Measurements from ENCODE around the gene KLF17. TPM values are rescaled to one million over a fixed set of nuclear protein-coding genes. Genes with fewer than 3 reads are reported as not detected.

The KLF17 gene
- total and polyA plus RNA-seq, 2 donors (not counting 1 experiment from before 2014, with no cell fraction given), result not detected

GRCh38 chr1:44170281-44170823 lies 51.7 kb downstream of the KLF17 start:
- Histone ChIP-seq H3K79me2 (ENCODE audit: control insufficient read depth, insufficient read depth, low read length) (no peaks in the 10 kb centered on the region), H4K20me1 (ENCODE audit: control insufficient read depth, insufficient read depth, low read length, poor library complexity, severe bottlenecking) (no peaks in the 10 kb centered on the region), H3K9ac (ENCODE audit: low read length) (no peak overlapping the region), H3K4me2 (replicated peaks; ENCODE audit: low read depth, low read length, poor library complexity, severe bottlenecking) (no peak overlapping the region), H3K36me3 (replicated peaks in 1 of 2; ENCODE audit: control extremely low read depth in 1 of 2, control insufficient read depth in 1 of 2, extremely low read depth in 1 of 2, insufficient read depth in 2 of 2, low read length in 1 of 2) (no peaks in the 10 kb centered on the region), H3K4me1 (ENCODE audit: control insufficient read depth in 2 of 2, insufficient read depth in 2 of 2, low read length in 2 of 2) (no peaks in the 10 kb centered on the region), H3K9me3 (ENCODE audit: control extremely low read depth in 1 of 3, control insufficient read depth in 2 of 3, insufficient read depth in 1 of 3, low read length in 2 of 3) (peaks cover 5 to 33% (median 19%) of the 10 kb centered on the region in 3 donors), H3K27me3 (replicated peaks in 1 of 4; ENCODE audit: control extremely low read depth in 1 of 4, control insufficient read depth in 3 of 4, insufficient read depth in 4 of 4, low read length in 3 of 4) (peaks cover 0 to 9% (median 0%) of the 10 kb centered on the region in 4 experiments), H3K4me3 (ENCODE audit: control extremely low read depth in 1 of 5, extremely low read depth in 1 of 5, insufficient read depth in 1 of 5, low read depth in 2 of 5, low read length in 4 of 5) (no peak overlapping the region), H3K27ac (ENCODE audit: low read length in 2 of 2) (no peak overlapping the region), H2AFZ (ENCODE audit: insufficient read depth, low read depth, low read length, poor library complexity, severe bottlenecking) (no peak overlapping the region)
- H3K9me3 Mint-ChIP-seq (ENCODE audit: insufficient read depth), result peaks cover 3% of the 10 kb centered on the region
- H3K4me1 Mint-ChIP-seq, result no peaks in the 10 kb centered on the region
- POLR2A ChIA-PET, result no interaction called here
- ATAC-seq (ENCODE audit: low read depth) (no peak), DNase-seq (no peak)
- WGBS (ENCODE audit: insufficient coverage), result 82% methylated on average over 2 of the region's 3 CpGs
- no peak overlapping the region for H3K4me3 Mint-ChIP-seq
- no peak overlapping the region for H3K27ac Mint-ChIP-seq
- H3K27me3 Mint-ChIP-seq, result peaks cover 27% of the 10 kb centered on the region
- no peak for TF ChIP-seq EZH2 (IDR thresholded peaks at IDR 0.05; ENCODE audit: borderline replicate concordance, insufficient read depth, low read depth, low read length, poor library complexity, severe bottlenecking)
- TF ChIP-seq, protein P1, sequence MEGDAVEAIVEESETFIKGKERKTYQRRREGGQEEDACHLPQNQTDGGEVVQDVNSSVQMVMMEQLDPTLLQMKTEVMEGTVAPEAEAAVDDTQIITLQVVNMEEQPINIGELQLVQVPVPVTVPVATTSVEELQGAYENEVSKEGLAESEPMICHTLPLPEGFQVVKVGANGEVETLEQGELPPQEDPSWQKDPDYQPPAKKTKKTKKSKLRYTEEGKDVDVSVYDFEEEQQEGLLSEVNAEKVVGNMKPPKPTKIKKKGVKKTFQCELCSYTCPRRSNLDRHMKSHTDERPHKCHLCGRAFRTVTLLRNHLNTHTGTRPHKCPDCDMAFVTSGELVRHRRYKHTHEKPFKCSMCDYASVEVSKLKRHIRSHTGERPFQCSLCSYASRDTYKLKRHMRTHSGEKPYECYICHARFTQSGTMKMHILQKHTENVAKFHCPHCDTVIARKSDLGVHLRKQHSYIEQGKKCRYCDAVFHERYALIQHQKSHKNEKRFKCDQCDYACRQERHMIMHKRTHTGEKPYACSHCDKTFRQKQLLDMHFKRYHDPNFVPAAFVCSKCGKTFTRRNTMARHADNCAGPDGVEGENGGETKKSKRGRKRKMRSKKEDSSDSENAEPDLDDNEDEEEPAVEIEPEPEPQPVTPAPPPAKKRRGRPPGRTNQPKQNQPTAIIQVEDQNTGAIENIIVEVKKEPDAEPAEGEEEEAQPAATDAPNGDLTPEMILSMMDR (IDR thresholded peaks at IDR 0.05), result no peak
- CTCF ChIA-PET, result no interaction called here
- intact Hi-C loops (cut with micrococcal nuclease), result no loop called here

- ChIA-PET POLR2A (no interaction called here), CTCF (no interaction called here)
- Histone ChIP-seq H3K4me1 (ENCODE audit: control insufficient read depth in 2 of 2, insufficient read depth in 2 of 2, low read length in 2 of 2) (no peaks in the 10 kb centered on the region), H4K20me1 (ENCODE audit: control insufficient read depth, insufficient read depth, low read length, poor library complexity, severe bottlenecking) (no peaks in the 10 kb centered on the region), H2AFZ (ENCODE audit: insufficient read depth, low read depth, low read length, poor library complexity, severe bottlenecking) (no peak overlapping the region), H3K9me3 (ENCODE audit: control extremely low read depth in 1 of 3, control insufficient read depth in 2 of 3, insufficient read depth in 1 of 3, low read length in 2 of 3) (peaks cover 0 to 21% (median 12%) of the 10 kb centered on the region in 3 donors), H3K9ac (ENCODE audit: low read length) (no peak overlapping the region), H3K36me3 (replicated peaks in 1 of 2; ENCODE audit: control extremely low read depth in 1 of 2, control insufficient read depth in 1 of 2, extremely low read depth in 1 of 2, insufficient read depth in 2 of 2, low read length in 1 of 2) (no peaks in the 10 kb centered on the region), H3K4me2 (replicated peaks; ENCODE audit: low read depth, low read length, poor library complexity, severe bottlenecking) (no peak overlapping the region), H3K27me3 (replicated peaks in 1 of 4; ENCODE audit: control extremely low read depth in 1 of 4, control insufficient read depth in 3 of 4, insufficient read depth in 4 of 4, low read length in 3 of 4) (no peaks in the 10 kb centered on the region), H3K4me3 (ENCODE audit: control extremely low read depth in 1 of 5, extremely low read depth in 1 of 5, insufficient read depth in 1 of 5, low read depth in 2 of 5, low read length in 4 of 5) (no peak overlapping the region), H3K27ac (ENCODE audit: low read length in 2 of 2) (no peak overlapping the region), H3K79me2 (ENCODE audit: control insufficient read depth, insufficient read depth, low read length) (no peaks in the 10 kb centered on the region)
- Mint-ChIP-seq H3K27ac (no peak overlapping the region), H3K27me3 (peaks cover 17% of the 10 kb centered on the region), H3K4me3 (no peak overlapping the region), H3K4me1 (no peaks in the 10 kb centered on the region), H3K9me3 (ENCODE audit: insufficient read depth) (no peaks in the 10 kb centered on the region)
- ATAC-seq (ENCODE audit: low read depth) (no peak), DNase-seq (no peak)
- WGBS (ENCODE audit: insufficient coverage), result 67% methylated on average over 1 of the region's 1 CpG
- intact Hi-C loops (cut with micrococcal nuclease), result no loop called here
- TF ChIP-seq EZH2 (IDR thresholded peaks at IDR 0.05; ENCODE audit: borderline replicate concordance, insufficient read depth, low read depth, low read length, poor library complexity, severe bottlenecking), result no peak
- TF ChIP-seq, protein P1 (IDR thresholded peaks at IDR 0.05), result no peak
These were observed 56.0 kb downstream of the KLF17 start for GRCh38 chr1:44174630-44175029.

Small RNA genes within 50 kb of the gene (small RNA-seq; reads per million reads assigned to genes)
- gene AL035417.1 (ENCODE audit: insufficient read length, low read depth, low replicate concordance) (not detected), gene OOSP1P1 (ENCODE audit: insufficient read length, low read depth, low replicate concordance) (not detected), gene RF00019 (ENCODE audit: insufficient read length, low read depth, low replicate concordance) (not detected), gene RN7SL479P (ENCODE audit: insufficient read length, low read depth, low replicate concordance) (not detected)

Other genes with a start within 250 kb of the KLF17 start
- gene ARTN, start 185.0 kb upstream of the KLF17 start, total RNA-seq, result 0.53 and 0.64 TPM in 2 replicates
- gene ARTN, start 185.0 kb upstream of the KLF17 start, polyA plus RNA-seq, result 0.13 and 0.29 TPM in 2 replicates
- 17.1 and 19.7 TPM in 2 replicates for gene IPO13, start 171.9 kb upstream of the KLF17 start, total RNA-seq
- 18.7 and 22.4 TPM in 2 replicates for gene IPO13, start 171.9 kb upstream of the KLF17 start, polyA plus RNA-seq
- 30.5 and 34.1 TPM in 2 replicates for gene DPH2, start 148.8 kb upstream of the KLF17 start, total RNA-seq
- 56.7 and 71.9 TPM in 2 replicates for gene DPH2, start 148.8 kb upstream of the KLF17 start, polyA plus RNA-seq
- gene ATP6V0B, start 143.9 kb upstream of the KLF17 start, total RNA-seq, result 91.0 and 94.2 TPM in 2 replicates
- 198 and 317 TPM in 2 replicates for gene ATP6V0B, start 143.9 kb upstream of the KLF17 start, polyA plus RNA-seq
- gene B4GALT2, start 139.6 kb upstream of the KLF17 start, total RNA-seq, result 5.2 and 6.5 TPM in 2 replicates
- 3.5 and 4.6 TPM in 2 replicates for gene B4GALT2, start 139.6 kb upstream of the KLF17 start, polyA plus RNA-seq
- 18.0 and 18.4 TPM in 2 replicates for gene CCDC24, start 127.2 kb upstream of the KLF17 start, total RNA-seq
- 7.3 and 10.1 TPM in 2 replicates for gene CCDC24, start 127.2 kb upstream of the KLF17 start, polyA plus RNA-seq
- gene SLC6A9, start 87.4 kb upstream of the KLF17 start, total RNA-seq, result 5.5 and 6.4 TPM in 2 replicates
- gene SLC6A9, start 87.4 kb upstream of the KLF17 start, polyA plus RNA-seq, result 0.28 and 0.65 TPM in 2 replicates
- gene KLF18, start 22.8 kb downstream of the KLF17 start, total RNA-seq, result not detected in 2 replicates
- not detected in 2 replicates for gene KLF18, start 22.8 kb downstream of the KLF17 start, polyA plus RNA-seq
- gene DMAP1, start 94.7 kb downstream of the KLF17 start, total RNA-seq, result 88.5 and 95.5 TPM in 2 replicates
- 116 and 132 TPM in 2 replicates for gene DMAP1, start 94.7 kb downstream of the KLF17 start, polyA plus RNA-seq
- 36.3 and 37.5 TPM in 2 replicates for gene ERI3, start 236.4 kb downstream of the KLF17 start, total RNA-seq
- gene ERI3, start 236.4 kb downstream of the KLF17 start, polyA plus RNA-seq, result 39.6 and 53.9 TPM in 2 replicates